Vagina (tissue), 2 donors: ENCODE data around the gene KRT73. TPM values are rescaled to one million over a fixed set of nuclear protein-coding genes. Genes with fewer than 3 reads are reported as not detected.

Experiments
- DNase-seq, 2 donors: peaks; one replicate each; pipeline ENCODE4 v3.0.0-alpha.2; 2017; ENCODE audit errors: extremely low spot score in 2 of 2
- H3K27ac ChIP-seq: fragments of 200-600 bp; sonication (generic); one replicate; pipeline ENCODE4 v1.5.1; 2019
- H3K27me3 ChIP-seq: fragments of 200-600 bp; sonication (generic); one replicate; pipeline ENCODE4 v1.5.1; 2019
- H3K36me3 ChIP-seq, 2 donors: fragments of 200-600 bp; sonication (generic); one replicate each; pipeline ENCODE4 v1.5.1; 2017 to 2019
- H3K4me1 ChIP-seq: fragments of 200-600 bp; sonication (generic); one replicate; pipeline ENCODE4 v1.5.1; 2019
- H3K4me3 ChIP-seq, 2 donors: fragments of 200-600 bp; sonication (generic); 1 replicate in 1 of 2; 2 replicates in 1 of 2; pipeline ENCODE4 v1.5.1; 2016 to 2019
- H3K9me3 ChIP-seq: fragments of 200-600 bp; sonication (generic); one replicate; pipeline ENCODE4 v1.5.1; 2019
- CTCF ChIP-seq, 3 experiments: fragments of 450-650 bp in 2 of 3; fragments of 200-600 bp in 1 of 3; sonication (generic) in 1 of 3; IDR thresholded peaks; one replicate each; pipeline ENCODE4 v1.5.1; 2017 to 2019; ENCODE audit warnings: antibody characterized with exemption in 3 of 3, mild to moderate bottlenecking in 2 of 3, moderate library complexity in 2 of 3
- POLR2A ChIP-seq, 2 donors: fragments of 450-650 bp; IDR thresholded peaks; one replicate each; pipeline ENCODE4 v1.6.1; 2017; ENCODE audit warnings: antibody characterized with exemption in 2 of 2, mild to moderate bottlenecking in 2 of 2, moderate library complexity in 2 of 2
- POLR2AphosphoS5 ChIP-seq, 2 donors: sonication (generic); formaldehyde crosslinking; IDR thresholded peaks; one replicate each; pipeline ENCODE4 v1.9.0; 2017; ENCODE audit warnings: antibody characterized with exemption in 2 of 2, mild to moderate bottlenecking in 2 of 2, low read depth in 1 of 2; ENCODE audit not compliant: insufficient read depth in 1 of 2
- intact Hi-C: fragments of 100-400 bp; cut with DNase I; formaldehyde crosslinking; loops from one replicate; pipeline ENCODE4 v1.15.1; 2023
- total RNA-seq: library from RNA; depleted of rRNA; stranded (reverse); fragments of >200 nt; gene quantifications from one replicate; pipeline ENCODE4 v1.2.3, GENCODE V29; 2016

Gene KRT73
- total RNA-seq, 1 donor from 2014 or later: not detected

- no peaks in the 10 kb centered on the region for H3K36me3 ChIP-seq
- intact Hi-C loops: no loop called here
- TF ChIP-seq POLR2AphosphoS5 (IDR thresholded peaks at IDR 0.05; ENCODE audit: insufficient read depth in 1 of 2, low read depth in 1 of 2) (no peak), CTCF (IDR thresholded peaks at IDR 0.05) (no peak), POLR2A (IDR thresholded peaks at IDR 0.05) (no peak)
- DNase-seq: peak; percentile 67
- no peak overlapping the region for H3K27ac ChIP-seq
- H3K27me3 ChIP-seq: no peaks in the 10 kb centered on the region
- H3K9me3 ChIP-seq: no peaks in the 10 kb centered on the region
- H3K4me3 ChIP-seq: no peak overlapping the region
- no peaks in the 10 kb centered on the region for H3K4me1 ChIP-seq
Observed at GRCh38 chr12:52643233-52644077, 25.1 kb upstream of the KRT73 start.

GRCh38 chr12:52641468-52641867, 23.1 kb upstream of the KRT73 start:
- Histone ChIP-seq H3K4me3 (no peak overlapping the region), H3K9me3 (no peaks in the 10 kb centered on the region), H3K27me3 (no peaks in the 10 kb centered on the region), H3K27ac (no peak overlapping the region), H3K36me3 (no peaks in the 10 kb centered on the region), H3K4me1 (no peaks in the 10 kb centered on the region)
- intact Hi-C loops: no loop called here
- TF ChIP-seq POLR2AphosphoS5 (IDR thresholded peaks at IDR 0.05; ENCODE audit: insufficient read depth in 1 of 2, low read depth in 1 of 2) (no peak), POLR2A (IDR thresholded peaks at IDR 0.05) (no peak), CTCF (IDR thresholded peaks at IDR 0.05) (no peak)
- DNase-seq: peak in 1 of 2 donors; percentile 29

GRCh38 chr12:52637299-52637698, 18.9 kb upstream of the KRT73 start:
- no peaks in the 10 kb centered on the region for H3K9me3 ChIP-seq
- no peaks in the 10 kb centered on the region for H3K4me1 ChIP-seq
- peak in 1 of 2 donors; percentile 74 for DNase-seq
- H3K4me3 ChIP-seq: no peak overlapping the region
- H3K27me3 ChIP-seq: no peaks in the 10 kb centered on the region
- TF ChIP-seq CTCF (IDR thresholded peaks at IDR 0.05): no peak
- no peak for TF ChIP-seq POLR2A (IDR thresholded peaks at IDR 0.05)
- TF ChIP-seq POLR2AphosphoS5 (IDR thresholded peaks at IDR 0.05; ENCODE audit: insufficient read depth in 1 of 2, low read depth in 1 of 2): no peak
- no peak overlapping the region for H3K27ac ChIP-seq
- H3K36me3 ChIP-seq: no peaks in the 10 kb centered on the region
- intact Hi-C loops: no loop called here

- H3K36me3 ChIP-seq: no peaks in the 10 kb centered on the region
- TF ChIP-seq CTCF (IDR thresholded peaks at IDR 0.05) (no peak), POLR2A (IDR thresholded peaks at IDR 0.05) (no peak), POLR2AphosphoS5 (IDR thresholded peaks at IDR 0.05; ENCODE audit: insufficient read depth in 1 of 2, low read depth in 1 of 2) (no peak)
- H3K4me1 ChIP-seq: no peaks in the 10 kb centered on the region
- no peaks in the 10 kb centered on the region for H3K9me3 ChIP-seq
- no peak overlapping the region for H3K4me3 ChIP-seq
- no peak overlapping the region for H3K27ac ChIP-seq
- DNase-seq: peak; percentile 47 to 77
- intact Hi-C loops: no loop called here
- no peaks in the 10 kb centered on the region for H3K27me3 ChIP-seq
Observed at GRCh38 chr12:52636592-52637258, 18.4 kb upstream of the KRT73 start.

- intact Hi-C loops: no loop called here
Observed at GRCh38 chr12:52636189-52636588, 17.8 kb upstream of the KRT73 start.

More at GRCh38 chr12:52636189-52636588, 17.8 kb upstream of the KRT73 start:
- no peak overlapping the region for H3K4me3 ChIP-seq
- H3K36me3 ChIP-seq: no peaks in the 10 kb centered on the region
- TF ChIP-seq POLR2A (IDR thresholded peaks at IDR 0.05) (no peak), CTCF (IDR thresholded peaks at IDR 0.05) (no peak), POLR2AphosphoS5 (IDR thresholded peaks at IDR 0.05; ENCODE audit: insufficient read depth in 1 of 2, low read depth in 1 of 2) (no peak)
- DNase-seq: peak; percentile 32 to 72
- no peaks in the 10 kb centered on the region for H3K27me3 ChIP-seq
- no peaks in the 10 kb centered on the region for H3K4me1 ChIP-seq
- H3K9me3 ChIP-seq: no peaks in the 10 kb centered on the region
- no peak overlapping the region for H3K27ac ChIP-seq
